ENCODE data around the gene ZFAND3. TPM values are rescaled to one million over a fixed set of nuclear protein-coding genes. Genes with fewer than 3 reads are reported as not detected.

The ZFAND3 gene
- polyA plus RNA-seq, 3 donors, result 11.5 to 21.1 (median 11.7) TPM

DNA sequence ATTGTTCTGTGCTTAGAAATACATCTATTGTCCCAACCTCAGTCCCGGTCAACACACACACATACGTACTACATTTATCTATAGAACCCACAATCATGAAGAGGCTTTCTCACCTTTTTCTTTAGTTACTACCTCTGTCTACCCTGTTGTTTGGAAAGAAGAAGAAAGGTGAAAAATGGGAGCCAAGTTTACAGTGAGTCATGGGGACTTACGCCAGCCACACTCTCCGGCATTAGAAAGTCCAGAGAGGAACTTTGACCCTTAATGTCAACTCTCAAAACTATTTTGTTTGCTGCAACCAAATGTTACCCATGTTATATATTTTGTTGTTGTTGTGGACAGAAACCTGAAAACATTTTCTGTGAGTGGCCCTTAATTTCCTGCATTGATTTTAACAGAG, 259.1 kb downstream of the ZFAND3 start:
- H4K20me1 ChIP-seq (ENCODE audit: insufficient read depth, low read length), result peaks cover 97% of the 10 kb centered on the region

DNA sequence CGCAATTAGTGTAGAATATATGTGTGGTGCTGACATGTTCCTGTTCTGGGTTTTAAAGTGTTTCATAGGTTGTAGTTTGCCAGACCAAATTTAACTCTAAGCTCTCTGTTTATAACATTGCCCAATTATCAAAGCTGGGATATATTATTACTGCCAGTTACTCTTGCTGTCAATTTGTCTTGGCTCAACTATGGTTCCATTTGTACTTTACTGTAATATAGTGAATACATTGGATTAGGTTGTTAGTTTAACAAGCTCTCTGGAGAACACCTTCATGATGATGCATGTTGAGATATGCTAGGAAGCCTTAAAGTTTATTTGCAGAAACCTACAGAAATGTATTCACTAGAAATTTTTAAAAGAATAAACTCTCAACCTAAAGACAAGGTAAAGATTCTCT, 259.6 kb downstream of the ZFAND3 start:
- Mint-ChIP-seq H3K9me3 (peaks cover 0 to 3% (median 0%) of the 10 kb centered on the region in 7 donors), H3K27ac (no peak overlapping the region), H3K4me1 (peaks cover 17% of the 10 kb centered on the region), H3K36me3 (peaks cover 43 to 47% of the 10 kb centered on the region in 2 donors), H3K27me3 (ENCODE audit: low read depth in 3 of 3) (no peaks in the 10 kb centered on the region), H3K4me3 (no peak overlapping the region)
- H3K27me3 ChIP-seq (ENCODE audit: control insufficient read depth in 2 of 2, insufficient read depth in 2 of 2, low read length in 2 of 2), result no peaks in the 10 kb centered on the region
- WGBS (ENCODE audit: insufficient coverage), result 100% methylated on average over 1 of the region's 1 CpG
- H3K9me3 ChIP-seq (replicated peaks in 1 of 2; ENCODE audit: control insufficient read depth in 1 of 2, insufficient read depth in 1 of 2, low read length in 2 of 2), result no peaks in the 10 kb centered on the region
- peaks cover 93% of the 10 kb centered on the region for H4K20me1 ChIP-seq (ENCODE audit: insufficient read depth, low read length)
- no peak overlapping the region for H3K27ac ChIP-seq (ENCODE audit: low read depth in 1 of 2, low read length in 2 of 2)
- no peak overlapping the region for H3K4me2 ChIP-seq (replicated peaks; ENCODE audit: extremely low read depth, low read length, poor library complexity, severe bottlenecking)
- H3K4me3 ChIP-seq (replicated peaks in 1 of 3; ENCODE audit: low read depth in 2 of 3, low read length in 3 of 3), result no peak overlapping the region
- H3K9ac ChIP-seq (ENCODE audit: insufficient read depth, low read length, poor library complexity, severe bottlenecking), result no peak overlapping the region
- peaks cover 14 to 42% of the 10 kb centered on the region in 2 donors for H3K36me3 ChIP-seq (replicated peaks in 1 of 2; ENCODE audit: control insufficient read depth in 1 of 2, insufficient read depth in 2 of 2, low read length in 2 of 2)
- H2AFZ ChIP-seq (ENCODE audit: insufficient read depth, low read depth, low read length, poor library complexity, severe bottlenecking), result no peak overlapping the region
- TF ChIP-seq CTCF (IDR thresholded peaks at IDR 0.05), result no peak
- H3K79me2 ChIP-seq (ENCODE audit: insufficient read depth, low read length), result no peaks in the 10 kb centered on the region
- DNase-seq, result no peak
- no peaks in the 10 kb centered on the region for H3K4me1 ChIP-seq (ENCODE audit: control insufficient read depth in 1 of 2, insufficient read depth in 2 of 2, low read length in 2 of 2)
- intact Hi-C loops (cut with micrococcal nuclease), result no loop called here

More for the DNA sequence above, 259.1 kb downstream of the ZFAND3 start:
- Histone ChIP-seq H3K36me3 (replicated peaks in 1 of 2; ENCODE audit: control insufficient read depth in 1 of 2, insufficient read depth in 2 of 2, low read length in 2 of 2) (peaks cover 11 to 38% of the 10 kb centered on the region in 2 donors), H3K27me3 (ENCODE audit: control insufficient read depth in 2 of 2, insufficient read depth in 2 of 2, low read length in 2 of 2) (no peaks in the 10 kb centered on the region), H2AFZ (ENCODE audit: insufficient read depth, low read depth, low read length, poor library complexity, severe bottlenecking) (no peak overlapping the region), H3K79me2 (ENCODE audit: insufficient read depth, low read length) (no peaks in the 10 kb centered on the region), H3K4me1 (ENCODE audit: control insufficient read depth in 1 of 2, insufficient read depth in 2 of 2, low read length in 2 of 2) (no peaks in the 10 kb centered on the region), H3K4me2 (replicated peaks; ENCODE audit: extremely low read depth, low read length, poor library complexity, severe bottlenecking) (no peak overlapping the region), H3K27ac (ENCODE audit: low read depth in 1 of 2, low read length in 2 of 2) (no peak overlapping the region), H3K9ac (ENCODE audit: insufficient read depth, low read length, poor library complexity, severe bottlenecking) (no peak overlapping the region), H3K9me3 (replicated peaks in 1 of 2; ENCODE audit: control insufficient read depth in 1 of 2, insufficient read depth in 1 of 2, low read length in 2 of 2) (no peaks in the 10 kb centered on the region), H3K4me3 (replicated peaks in 1 of 3; ENCODE audit: low read depth in 2 of 3, low read length in 3 of 3) (no peak overlapping the region)
- no peaks in the 10 kb centered on the region for H3K27me3 Mint-ChIP-seq (ENCODE audit: low read depth in 3 of 3)
- peaks cover 17% of the 10 kb centered on the region for H3K4me1 Mint-ChIP-seq
- no peak overlapping the region for H3K4me3 Mint-ChIP-seq
- no peak overlapping the region for H3K27ac Mint-ChIP-seq
- peaks cover 42 to 45% of the 10 kb centered on the region in 2 donors for H3K36me3 Mint-ChIP-seq
- no peak for DNase-seq
- H3K9me3 Mint-ChIP-seq, result peaks cover 0 to 3% (median 0%) of the 10 kb centered on the region in 7 donors
- TF ChIP-seq CTCF (IDR thresholded peaks at IDR 0.05), result no peak
- WGBS (ENCODE audit: insufficient coverage), result no CpG with 5 or more reads among the region's 4 CpGs
- intact Hi-C loops (cut with micrococcal nuclease), result no loop called here

Data from CD14-positive monocyte (primary cell).